ENCODE data around the gene WDR86. TPM values are rescaled to one million over a fixed set of nuclear protein-coding genes. Genes with fewer than 3 reads are reported as not detected.

Gene WDR86
- total RNA-seq, 1 donor from 2014 or later = 19.4 TPM

DNA sequence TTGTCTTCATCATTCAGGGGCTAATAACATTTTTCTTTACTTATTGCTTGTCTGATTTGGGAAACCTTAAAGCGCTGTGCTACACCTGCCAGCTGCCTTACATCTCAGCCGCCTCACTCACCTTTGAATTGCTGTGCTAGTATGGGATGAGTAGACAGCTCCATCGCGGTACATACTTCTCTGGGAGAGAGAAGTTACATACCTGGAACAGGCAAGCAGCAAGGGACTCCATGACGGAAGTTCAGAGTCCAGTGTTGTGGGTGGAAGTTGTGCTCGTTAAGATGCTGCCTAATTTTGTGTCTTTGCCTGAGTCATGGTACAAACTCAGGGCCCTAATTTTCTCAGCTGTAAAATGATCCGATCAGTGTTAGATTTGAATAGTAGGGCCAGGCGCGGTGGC lies 66.3 kb downstream of the WDR86 start:
- Histone ChIP-seq H3K4me1 (peaks cover 30% of the 10 kb centered on the region), H3K27ac (no peak overlapping the region), H3K9me3 (no peaks in the 10 kb centered on the region), H3K27me3 (no peaks in the 10 kb centered on the region), H3K4me3 (no peak overlapping the region), H3K36me3 (peaks cover 0 to 31% of the 10 kb centered on the region in 2 donors)
- no peak for TF ChIP-seq POLR2A (IDR thresholded peaks at IDR 0.05)
- TF ChIP-seq, protein P1, sequence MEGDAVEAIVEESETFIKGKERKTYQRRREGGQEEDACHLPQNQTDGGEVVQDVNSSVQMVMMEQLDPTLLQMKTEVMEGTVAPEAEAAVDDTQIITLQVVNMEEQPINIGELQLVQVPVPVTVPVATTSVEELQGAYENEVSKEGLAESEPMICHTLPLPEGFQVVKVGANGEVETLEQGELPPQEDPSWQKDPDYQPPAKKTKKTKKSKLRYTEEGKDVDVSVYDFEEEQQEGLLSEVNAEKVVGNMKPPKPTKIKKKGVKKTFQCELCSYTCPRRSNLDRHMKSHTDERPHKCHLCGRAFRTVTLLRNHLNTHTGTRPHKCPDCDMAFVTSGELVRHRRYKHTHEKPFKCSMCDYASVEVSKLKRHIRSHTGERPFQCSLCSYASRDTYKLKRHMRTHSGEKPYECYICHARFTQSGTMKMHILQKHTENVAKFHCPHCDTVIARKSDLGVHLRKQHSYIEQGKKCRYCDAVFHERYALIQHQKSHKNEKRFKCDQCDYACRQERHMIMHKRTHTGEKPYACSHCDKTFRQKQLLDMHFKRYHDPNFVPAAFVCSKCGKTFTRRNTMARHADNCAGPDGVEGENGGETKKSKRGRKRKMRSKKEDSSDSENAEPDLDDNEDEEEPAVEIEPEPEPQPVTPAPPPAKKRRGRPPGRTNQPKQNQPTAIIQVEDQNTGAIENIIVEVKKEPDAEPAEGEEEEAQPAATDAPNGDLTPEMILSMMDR (IDR thresholded peaks at IDR 0.05) = no peak
- intact Hi-C loops (cut with DNase I) = no loop called here
- DNase-seq (ENCODE audit: extremely low spot score in 2 of 2) = peak in 1 of 2 donors; percentile 62

DNA sequence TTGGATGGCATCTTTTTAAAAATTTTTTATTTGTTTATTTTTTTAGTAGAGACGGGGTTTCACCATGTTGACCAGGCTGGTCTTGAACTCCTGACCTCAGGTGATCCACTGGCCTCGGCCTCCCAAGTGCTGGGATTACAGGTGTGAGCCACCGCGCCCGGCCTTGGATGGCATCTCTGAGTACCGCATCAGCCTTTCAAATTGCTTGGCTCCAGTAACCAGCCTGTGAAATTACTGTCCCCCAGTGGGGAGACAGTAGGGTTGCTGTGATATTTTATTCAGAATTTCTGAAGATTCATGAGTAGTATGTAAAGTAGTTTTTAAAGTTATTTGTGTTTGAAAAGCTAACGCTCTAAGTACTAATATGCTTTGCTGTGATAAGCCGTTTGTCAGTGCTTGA lies 67.0 kb downstream of the WDR86 start:
- TF ChIP-seq, protein P1 (IDR thresholded peaks at IDR 0.05) = no peak
- TF ChIP-seq POLR2A (IDR thresholded peaks at IDR 0.05) (no peak), POLR2AphosphoS5 (IDR thresholded peaks at IDR 0.05; ENCODE audit: insufficient read depth in 1 of 2, low read depth in 1 of 2) (no peak)
- intact Hi-C loops (cut with DNase I) = no loop called here
- H3K9me3 ChIP-seq = no peaks in the 10 kb centered on the region
- H3K27ac ChIP-seq = no peak overlapping the region
- H3K4me1 ChIP-seq = peaks cover 30% of the 10 kb centered on the region
- no peaks in the 10 kb centered on the region for H3K27me3 ChIP-seq
- peak overlapping the region; percentile 82 to 84 for H3K4me3 ChIP-seq
- peaks cover 0 to 27% of the 10 kb centered on the region in 2 donors for H3K36me3 ChIP-seq
- DNase-seq (ENCODE audit: extremely low spot score in 2 of 2) = peak in 1 of 2 donors; percentile 42

DNA sequence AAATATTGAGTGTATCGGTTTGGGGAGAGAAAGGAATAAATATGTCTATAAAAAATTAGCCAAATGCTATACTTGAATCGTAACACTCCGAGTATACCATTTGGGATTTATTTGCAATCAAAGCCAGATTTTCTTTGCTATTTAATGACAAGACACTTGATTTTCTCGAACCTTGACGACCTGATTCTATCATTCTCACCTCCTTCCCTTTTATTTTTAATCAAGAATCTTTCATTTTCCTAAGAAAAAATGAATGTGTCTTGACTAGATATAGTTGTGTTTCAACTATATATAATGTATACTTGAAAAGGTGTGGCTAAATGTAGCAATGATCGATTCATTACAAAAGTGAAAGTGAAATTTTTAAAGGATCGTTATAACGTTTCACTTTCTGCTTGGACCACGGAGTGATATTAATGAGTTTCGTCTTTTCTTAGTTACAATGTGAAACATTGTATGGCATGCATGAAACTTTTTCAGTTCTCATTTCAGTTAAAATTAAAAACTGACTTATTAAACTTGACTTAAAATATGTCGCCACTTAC lies 67.7 kb downstream of the WDR86 start:
- intact Hi-C loops (cut with DNase I) = no loop called here
- TF ChIP-seq, protein P1 (IDR thresholded peaks at IDR 0.05) = no peak
- TF ChIP-seq POLR2A (IDR thresholded peaks at IDR 0.05) (no peak), POLR2AphosphoS5 (IDR thresholded peaks at IDR 0.05; ENCODE audit: insufficient read depth in 1 of 2, low read depth in 1 of 2) (no peak)
- Histone ChIP-seq H3K4me3 (peak overlapping the region; percentile 82 to 84), H3K4me1 (peaks cover 30% of the 10 kb centered on the region), H3K36me3 (peaks cover 0 to 21% of the 10 kb centered on the region in 2 donors), H3K27ac (peak overlapping the region; percentile 85), H3K9me3 (no peaks in the 10 kb centered on the region), H3K27me3 (no peaks in the 10 kb centered on the region)
- no peak for DNase-seq (ENCODE audit: extremely low spot score in 2 of 2)

DNA sequence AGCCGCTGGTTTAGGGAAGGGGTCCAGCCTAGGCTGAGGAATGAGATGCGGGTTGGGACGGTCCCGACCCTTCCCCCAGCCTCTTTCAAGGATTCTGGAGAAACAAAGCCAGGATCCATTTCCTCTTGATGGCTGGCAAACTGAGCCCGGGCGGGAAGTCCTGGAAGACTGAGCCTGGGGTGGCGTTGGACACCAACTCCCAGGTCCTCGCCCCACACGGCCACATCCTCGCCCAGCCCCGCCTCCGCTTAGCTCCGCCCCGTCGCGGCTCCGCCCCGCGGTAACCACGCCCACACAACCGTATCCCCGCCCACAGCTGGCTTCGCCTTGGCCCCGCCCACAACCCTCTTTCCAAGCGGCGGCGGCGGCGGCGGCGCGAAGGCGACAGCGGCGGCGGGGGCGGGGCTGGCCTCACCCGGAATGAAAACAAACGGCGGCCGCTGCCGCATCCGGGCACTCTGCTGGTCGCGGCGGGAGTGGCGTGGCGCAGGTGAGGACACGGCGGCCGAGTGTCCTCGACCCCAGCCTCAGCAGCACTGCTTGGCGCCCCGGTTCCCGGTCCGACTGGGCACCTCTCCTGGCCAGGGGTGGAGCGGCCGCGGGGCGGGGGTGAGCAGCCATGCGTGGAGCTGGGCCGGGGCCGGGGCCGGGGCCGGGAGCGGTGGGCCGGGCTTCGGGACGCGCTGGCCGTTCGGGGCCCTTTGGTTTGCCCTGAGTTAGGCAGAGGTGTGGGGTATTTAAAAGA lies 68.3 kb downstream of the WDR86 start, which contains the start of gene NUB1:
NUB1 (plus strand) TSS at position 456 of the 745 bp plus-strand sequence. CDS start 3,538 bp downstream, outside the sequence.
- Histone ChIP-seq H3K36me3 (peaks cover 0 to 15% of the 10 kb centered on the region in 2 donors), H3K9me3 (no peaks in the 10 kb centered on the region), H3K4me1 (peaks cover 30% of the 10 kb centered on the region), H3K27me3 (no peaks in the 10 kb centered on the region), H3K4me3 (peak within 1 kb of the TSS; percentile 82 to 84), H3K27ac (peak within 1 kb of the TSS; percentile 85)
- TF ChIP-seq POLR2AphosphoS5 (IDR thresholded peaks at IDR 0.05; ENCODE audit: insufficient read depth in 1 of 2, low read depth in 1 of 2) (peak in 1 of 2 donors; percentile 68), POLR2A (IDR thresholded peaks at IDR 0.05) (peak in 1 of 2 donors; percentile 41)
- TF ChIP-seq, protein P1 (IDR thresholded peaks at IDR 0.05) = no peak
- intact Hi-C loops (cut with DNase I) = no loop called here
- peak in 1 of 2 donors; percentile 88 for DNase-seq (ENCODE audit: extremely low spot score in 2 of 2)

Measured in vagina (tissue), 2 donors.